Karpas-422 (cell line): ENCODE measurements around the gene TECPR2. TPM values are rescaled to one million over a fixed set of nuclear protein-coding genes. Genes with fewer than 3 reads are reported as not detected.

Experiments
- DNase-seq: peaks from one replicate; pipeline ENCODE4 v3.0.0-alpha.2; 2015
- H2AFZ ChIP-seq: fragments of 200-600 bp; sonication (generic); 2 replicates; pipeline ENCODE4 v1.6.1; 2014; ENCODE audit warnings: antibody characterized with exemption, low read length, mixed read lengths
- H3K27ac ChIP-seq: fragments of 200-600 bp; sonication (generic); 2 replicates; pipeline ENCODE4 v1.5.1; 2014; ENCODE audit warnings: mild to moderate bottlenecking, low read length, moderate library complexity
- H3K27me3 ChIP-seq: fragments of 200-600 bp; sonication (generic); 2 replicates; pipeline ENCODE4 v1.6.1; 2014; ENCODE audit warnings: low read length, mixed read lengths
- H3K36me3 ChIP-seq: fragments of 200-600 bp; sonication (generic); 2 replicates; pipeline ENCODE4 v1.6.1; 2014; ENCODE audit warnings: low read length, mixed read lengths; ENCODE audit not compliant: insufficient read depth
- H3K4me1 ChIP-seq: fragments of 200-600 bp; sonication (generic); 2 replicates; pipeline ENCODE4 v1.6.1; 2014; ENCODE audit warnings: mild to moderate bottlenecking, low read length, mixed read lengths
- H3K4me2 ChIP-seq: fragments of 200-600 bp; sonication (generic); 2 replicates; pipeline ENCODE4 v1.6.1; 2014; ENCODE audit warnings: low read length, low read depth, mild to moderate bottlenecking; ENCODE audit not compliant: poor library complexity, severe bottlenecking
- H3K4me3 ChIP-seq: fragments of 200-600 bp; sonication (generic); 2 replicates; pipeline ENCODE4 v1.5.1; 2014; ENCODE audit warnings: mild to moderate bottlenecking, antibody characterized with exemption, low read length, mixed read lengths
- H3K79me2 ChIP-seq: fragments of 200-600 bp; sonication (generic); 2 replicates; pipeline ENCODE4 v1.6.1; 2014; ENCODE audit warnings: mild to moderate bottlenecking, low read length, mixed read lengths
- H3K9ac ChIP-seq: fragments of 200-600 bp; sonication (generic); 2 replicates; pipeline ENCODE4 v1.6.0; 2014; ENCODE audit warnings: low read length
- H3K9me2 ChIP-seq: fragments of 200-600 bp; sonication (generic), shearing (Covaris generic); replicated peaks from 2 replicates; pipeline ENCODE4 v1.6.0; 2014; ENCODE audit warnings: mild to moderate bottlenecking, low read length, moderate library complexity; ENCODE audit not compliant: insufficient read depth
- H3K9me3 ChIP-seq: fragments of 300-700, 200-600 bp; sonication (generic); 2 replicates; pipeline ENCODE4 v1.6.1; 2014; ENCODE audit warnings: low read length, mixed read lengths
- H4K20me1 ChIP-seq: fragments of 200-600 bp; sonication (generic); 2 replicates; pipeline ENCODE4 v1.6.1; 2014; ENCODE audit warnings: mild to moderate bottlenecking, antibody characterized with exemption, low read length, low read depth; ENCODE audit not compliant: insufficient read depth
- total RNA-seq: library from RNA; depleted of rRNA; stranded (reverse); fragments of >200 nt; shearing (Covaris generic); gene quantifications from 2 replicates; pipeline ENCODE4 v1.2.3, GENCODE V29; 2014; ENCODE audit warnings: low replicate concordance

Gene TECPR2
- total RNA-seq, 1 experiment from 2014 or later, result 10.3 TPM

DNA sequence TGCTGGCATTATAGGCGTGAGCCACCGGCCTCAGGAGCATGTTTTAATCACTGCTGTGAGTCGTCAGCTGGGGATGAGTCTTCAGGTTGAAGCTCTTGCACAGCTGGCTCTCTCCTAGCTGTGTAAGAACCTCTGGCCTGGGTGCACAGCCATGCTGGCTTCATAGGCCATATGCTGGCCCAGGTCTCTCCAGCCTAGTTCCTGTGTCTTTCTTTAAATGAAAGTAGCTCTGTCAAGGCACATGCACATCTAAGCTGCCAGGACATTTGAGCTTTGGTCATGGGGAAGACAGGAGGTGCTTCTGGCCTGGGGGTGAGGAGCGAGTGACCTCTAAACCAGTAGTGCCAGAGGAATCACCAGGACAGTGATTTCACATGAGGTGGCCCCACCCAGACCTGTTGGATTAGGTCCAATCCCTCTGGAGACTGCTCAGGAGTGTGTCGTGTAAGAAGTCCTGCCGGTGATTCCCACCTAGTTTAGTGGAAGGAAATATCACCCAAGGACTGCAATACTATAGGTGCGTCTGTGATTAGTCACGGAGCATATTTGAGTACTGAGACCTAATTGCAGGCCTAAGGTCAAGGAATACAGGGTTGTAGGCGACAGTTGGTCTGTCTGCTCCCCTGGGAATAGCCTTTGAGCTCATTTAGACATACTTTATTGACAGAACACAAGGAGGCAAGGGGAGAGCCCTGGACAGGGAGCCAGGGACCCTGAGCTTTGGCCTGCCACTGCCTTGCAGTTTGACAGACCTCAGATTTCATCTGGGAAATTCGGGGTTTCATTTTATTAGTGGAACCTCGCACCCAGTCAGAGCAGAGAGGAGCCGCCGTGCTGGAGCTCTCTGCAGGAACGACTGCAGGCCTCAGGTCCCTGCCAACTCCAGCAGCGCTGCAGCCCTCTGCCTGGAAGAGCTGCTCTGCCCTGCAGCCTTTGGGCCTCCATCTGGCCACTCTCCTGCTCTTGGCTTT lies 79.8 kb downstream of the TECPR2 start:
- no peak overlapping the region for H3K4me2 ChIP-seq
- H3K9ac ChIP-seq, result no peak overlapping the region
- no peaks in the 10 kb centered on the region for H3K36me3 ChIP-seq

DNA sequence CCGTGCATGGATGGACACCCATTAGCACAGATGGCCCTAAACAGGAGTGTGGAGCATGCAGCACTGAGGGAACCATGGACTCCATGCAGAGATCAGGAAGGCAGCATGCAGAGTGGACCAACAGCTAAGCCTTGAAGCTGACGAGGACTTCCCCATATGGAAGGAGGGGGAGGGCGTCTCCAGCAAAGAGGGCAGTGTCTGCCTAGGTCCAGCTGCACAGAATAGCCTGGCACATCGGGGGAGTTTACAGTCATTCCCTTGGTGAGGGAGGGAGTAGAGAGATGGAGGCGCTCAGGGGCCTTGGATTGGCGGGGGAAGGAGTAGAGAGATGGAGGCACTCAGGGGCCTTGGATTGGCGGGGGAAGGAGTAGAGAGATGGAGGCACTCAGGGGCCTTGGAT lies 82.3 kb downstream of the TECPR2 start:
- Histone ChIP-seq H3K36me3 (no peaks in the 10 kb centered on the region), H3K79me2 (no peaks in the 10 kb centered on the region), H3K9me3 (no peaks in the 10 kb centered on the region), H3K9ac (no peak overlapping the region), H3K9me2 (no peaks in the 10 kb centered on the region), H3K27me3 (no peaks in the 10 kb centered on the region), H2AFZ (no peak overlapping the region), H3K4me3 (no peak overlapping the region), H4K20me1 (no peaks in the 10 kb centered on the region), H3K4me1 (no peaks in the 10 kb centered on the region), H3K4me2 (no peak overlapping the region), H3K27ac (no peak overlapping the region)
- DNase-seq, result no peak

More for the DNA sequence above, 79.8 kb downstream of the TECPR2 start:
- no peaks in the 10 kb centered on the region for H4K20me1 ChIP-seq
- no peaks in the 10 kb centered on the region for H3K9me3 ChIP-seq
- no peak overlapping the region for H3K27ac ChIP-seq
- no peaks in the 10 kb centered on the region for H3K9me2 ChIP-seq
- no peaks in the 10 kb centered on the region for H3K79me2 ChIP-seq
- H3K4me1 ChIP-seq, result peaks cover 5% of the 10 kb centered on the region
- no peaks in the 10 kb centered on the region for H3K27me3 ChIP-seq
- DNase-seq, result no peak
- no peak overlapping the region for H2AFZ ChIP-seq
- no peak overlapping the region for H3K4me3 ChIP-seq

DNA sequence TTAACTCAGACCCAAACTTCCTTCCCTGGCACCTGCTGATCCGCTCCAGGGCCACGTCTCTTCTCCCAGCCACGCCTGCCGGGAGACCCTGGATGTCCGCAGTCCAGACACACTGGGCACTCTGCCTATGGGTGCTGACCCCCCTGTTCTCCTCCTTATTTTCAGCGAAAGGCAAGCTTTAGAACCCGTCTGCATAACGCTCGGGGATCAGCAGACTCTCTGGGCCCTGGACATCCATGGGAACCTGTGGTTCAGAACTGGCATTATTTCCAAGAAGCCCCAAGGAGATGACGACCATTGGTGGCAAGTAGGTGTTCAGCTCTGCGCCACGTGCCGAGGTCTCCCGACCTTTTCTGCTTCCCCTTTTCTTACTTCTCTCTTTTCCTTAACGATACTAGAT lies 82.9 kb downstream of the TECPR2 start:
- H2AFZ ChIP-seq, result no peak overlapping the region
- H3K9me2 ChIP-seq, result no peaks in the 10 kb centered on the region
- H3K4me3 ChIP-seq, result no peak overlapping the region
- no peak for DNase-seq
- H3K27ac ChIP-seq, result no peak overlapping the region
- H3K9ac ChIP-seq, result no peak overlapping the region
- no peak overlapping the region for H3K4me2 ChIP-seq
- no peaks in the 10 kb centered on the region for H3K9me3 ChIP-seq
- H4K20me1 ChIP-seq, result no peaks in the 10 kb centered on the region
- H3K79me2 ChIP-seq, result no peaks in the 10 kb centered on the region
- H3K36me3 ChIP-seq, result no peaks in the 10 kb centered on the region
- H3K27me3 ChIP-seq, result no peaks in the 10 kb centered on the region
- H3K4me1 ChIP-seq, result no peaks in the 10 kb centered on the region

DNA sequence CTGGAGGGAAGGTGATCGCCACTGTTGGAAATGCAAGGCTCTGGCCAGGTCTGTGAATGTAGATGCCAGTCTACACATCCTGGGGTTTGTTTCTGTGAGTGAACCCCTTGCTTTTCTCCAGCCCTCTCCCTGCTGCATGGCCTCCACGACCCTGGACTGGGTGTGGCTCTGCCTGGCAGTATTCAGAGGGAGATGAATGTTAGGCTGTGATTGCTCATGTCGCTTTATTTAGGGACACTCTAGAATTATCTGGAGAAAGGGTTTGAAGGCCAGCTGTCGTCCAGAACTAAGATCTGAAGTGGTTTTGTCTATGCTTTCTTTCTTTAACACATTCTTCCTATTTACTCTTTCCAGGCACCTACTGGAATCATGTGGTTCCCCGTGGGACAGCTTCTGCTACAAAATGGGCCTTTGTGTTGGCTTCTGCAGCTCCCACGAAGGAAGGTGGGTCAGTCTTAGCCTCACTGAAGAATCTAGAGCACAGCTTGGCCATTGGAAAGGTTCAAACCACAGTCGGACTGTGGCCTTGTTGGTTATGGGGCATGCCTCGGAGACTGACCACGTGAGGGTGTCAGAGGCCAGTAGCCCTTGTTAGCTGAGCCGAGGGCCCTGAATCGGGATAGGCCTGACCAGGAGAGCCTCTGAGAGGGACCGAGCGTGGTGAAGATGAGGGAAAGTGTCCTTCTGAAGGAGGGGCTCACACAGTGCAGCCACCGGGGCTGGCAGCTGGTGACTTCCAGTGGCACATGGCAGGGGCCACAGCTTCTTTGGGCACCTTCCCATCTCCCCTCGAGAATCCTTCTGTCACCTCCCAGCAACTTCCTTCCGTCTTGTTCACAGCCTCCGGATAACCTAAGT lies 87.7 kb downstream of the TECPR2 start:
- Histone ChIP-seq H3K27ac (no peak overlapping the region), H3K4me2 (no peak overlapping the region), H3K9me3 (no peaks in the 10 kb centered on the region), H2AFZ (no peak overlapping the region), H3K4me1 (no peaks in the 10 kb centered on the region), H3K36me3 (no peaks in the 10 kb centered on the region), H3K79me2 (no peaks in the 10 kb centered on the region), H3K9ac (no peak overlapping the region), H4K20me1 (no peaks in the 10 kb centered on the region), H3K27me3 (no peaks in the 10 kb centered on the region), H3K9me2 (no peaks in the 10 kb centered on the region), H3K4me3 (no peak overlapping the region)
- DNase-seq, result no peak

DNA sequence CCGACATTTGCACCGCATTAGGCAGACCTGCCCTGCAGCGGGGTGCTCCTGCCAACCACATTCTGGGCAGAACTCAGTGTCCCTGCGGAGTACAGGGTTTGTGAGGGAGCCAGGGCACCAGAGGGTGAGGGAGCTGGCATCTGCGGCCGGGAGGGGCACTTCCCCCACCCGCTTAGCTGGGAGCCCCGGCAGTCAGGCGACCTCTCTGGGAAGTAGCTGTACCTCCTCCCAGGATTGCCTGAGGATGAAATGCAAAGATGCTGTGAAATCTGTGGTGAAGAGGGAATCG lies 88.3 kb downstream of the TECPR2 start:
- H3K36me3 ChIP-seq, result no peaks in the 10 kb centered on the region
- no peaks in the 10 kb centered on the region for H3K4me1 ChIP-seq
- no peaks in the 10 kb centered on the region for H3K79me2 ChIP-seq
- no peak overlapping the region for H3K4me2 ChIP-seq
- H3K9me3 ChIP-seq, result no peaks in the 10 kb centered on the region
- H3K9me2 ChIP-seq, result no peaks in the 10 kb centered on the region
- H3K27me3 ChIP-seq, result no peaks in the 10 kb centered on the region
- H3K4me3 ChIP-seq, result no peak overlapping the region
- DNase-seq, result no peak
- H2AFZ ChIP-seq, result no peak overlapping the region
- no peaks in the 10 kb centered on the region for H4K20me1 ChIP-seq
- no peak overlapping the region for H3K9ac ChIP-seq
- H3K27ac ChIP-seq, result no peak overlapping the region

DNA sequence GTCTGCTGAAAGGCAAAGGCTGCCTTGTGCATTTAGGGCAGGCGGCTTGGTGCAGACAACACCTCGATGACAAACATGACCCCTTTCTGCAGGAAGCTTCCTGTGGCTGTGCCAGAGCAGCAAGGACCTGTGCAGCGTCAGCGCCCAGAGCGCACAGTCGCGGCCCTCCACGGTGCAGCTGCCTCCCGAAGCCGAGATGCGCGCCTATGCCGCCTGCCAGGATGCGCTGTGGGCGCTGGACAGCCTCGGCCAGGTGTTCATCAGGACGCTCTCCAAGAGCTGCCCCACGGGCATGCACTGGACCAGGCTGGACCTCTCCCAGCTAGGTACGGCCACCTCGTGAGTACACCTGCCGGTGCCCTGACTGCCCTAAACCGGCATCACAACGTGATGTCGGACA lies 89.6 kb downstream of the TECPR2 start:
- no peaks in the 10 kb centered on the region for H3K36me3 ChIP-seq
- no peak overlapping the region for H3K4me3 ChIP-seq
- DNase-seq, result no peak
- no peaks in the 10 kb centered on the region for H3K9me2 ChIP-seq
- no peaks in the 10 kb centered on the region for H4K20me1 ChIP-seq
- H3K4me1 ChIP-seq, result no peaks in the 10 kb centered on the region
- H2AFZ ChIP-seq, result no peak overlapping the region
- H3K79me2 ChIP-seq, result no peaks in the 10 kb centered on the region
- no peaks in the 10 kb centered on the region for H3K27me3 ChIP-seq
- no peak overlapping the region for H3K27ac ChIP-seq
- no peak overlapping the region for H3K4me2 ChIP-seq
- no peaks in the 10 kb centered on the region for H3K9me3 ChIP-seq
- no peak overlapping the region for H3K9ac ChIP-seq

DNA sequence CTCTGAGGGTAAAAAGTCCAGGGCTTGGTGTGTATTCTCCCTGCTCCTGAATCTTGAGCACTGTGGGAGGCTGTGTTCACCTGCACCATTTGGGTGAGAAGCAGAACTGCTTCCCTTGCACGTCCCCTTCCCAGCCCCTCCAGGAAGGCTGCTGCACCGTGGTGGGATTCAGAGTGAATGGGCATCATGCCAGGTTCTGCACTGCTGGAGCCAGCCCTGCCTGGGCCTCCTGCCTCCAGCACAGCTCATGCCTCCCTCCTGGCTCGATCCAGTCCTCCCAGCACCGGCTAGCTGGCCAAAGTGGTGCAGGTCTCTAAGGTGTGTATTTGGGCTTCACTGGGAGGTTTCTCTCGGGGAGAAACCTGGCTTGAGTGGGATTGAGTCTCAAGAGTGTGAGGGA lies 92.0 kb downstream of the TECPR2 start:
- H3K9me2 ChIP-seq, result no peaks in the 10 kb centered on the region
- H3K9ac ChIP-seq, result no peak overlapping the region

DNA sequence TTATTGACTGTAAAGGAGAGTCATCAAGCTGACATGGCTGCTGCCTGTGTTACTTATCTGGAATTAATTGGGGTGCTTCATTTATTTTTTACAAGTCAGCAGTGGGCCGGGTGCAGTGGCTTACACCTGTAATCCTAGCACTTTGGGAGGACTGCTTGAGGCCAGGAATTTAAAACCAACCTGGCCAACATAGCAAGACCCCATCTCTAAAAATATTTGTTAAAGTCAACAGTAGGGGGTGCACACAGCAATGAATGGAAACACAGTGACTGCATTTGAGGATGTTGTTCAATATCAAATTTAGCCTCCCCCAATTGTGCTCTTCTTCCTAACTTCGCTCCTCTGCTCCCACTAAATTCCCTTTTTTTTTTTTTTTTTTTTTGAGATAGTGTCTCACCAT lies 94.8 kb downstream of the TECPR2 start:
- Histone ChIP-seq H3K9me2 (no peaks in the 10 kb centered on the region), H3K9ac (no peak overlapping the region), H3K4me2 (no peak overlapping the region), H3K9me3 (no peaks in the 10 kb centered on the region), H4K20me1 (no peaks in the 10 kb centered on the region), H3K4me1 (no peaks in the 10 kb centered on the region), H3K36me3 (no peaks in the 10 kb centered on the region), H2AFZ (no peak overlapping the region), H3K79me2 (no peaks in the 10 kb centered on the region), H3K27ac (no peak overlapping the region), H3K4me3 (no peak overlapping the region), H3K27me3 (no peaks in the 10 kb centered on the region)
- no peak for DNase-seq

More for the DNA sequence above, 92.0 kb downstream of the TECPR2 start:
- DNase-seq, result no peak
- Histone ChIP-seq H3K27ac (no peak overlapping the region), H4K20me1 (no peaks in the 10 kb centered on the region), H3K36me3 (no peaks in the 10 kb centered on the region), H3K9me3 (no peaks in the 10 kb centered on the region), H3K4me2 (no peak overlapping the region), H3K4me3 (no peak overlapping the region), H3K4me1 (no peaks in the 10 kb centered on the region), H3K27me3 (no peaks in the 10 kb centered on the region), H3K79me2 (no peaks in the 10 kb centered on the region), H2AFZ (no peak overlapping the region)
